Measurements from ENCODE around the gene DIS3L2.

The DIS3L2 gene

GRCh38 chr2:232343821-232344220 is 382.3 kb downstream of the DIS3L2 start:
- H3K27ac ChIP-seq, result no peak overlapping the region
- TF ChIP-seq ZFX (IDR thresholded peaks at IDR 0.05; ENCODE audit: borderline replicate concordance) (no peak), CTCF (IDR thresholded peaks at IDR 0.05) (no peak)

GRCh38 chr2:232345251-232345650 is 383.7 kb downstream of the DIS3L2 start:
- no peak overlapping the region for H3K27ac ChIP-seq
- no peak for TF ChIP-seq CTCF (IDR thresholded peaks at IDR 0.05)
- TF ChIP-seq ZFX (IDR thresholded peaks at IDR 0.05; ENCODE audit: borderline replicate concordance), result no peak

- TF ChIP-seq ZFX (IDR thresholded peaks at IDR 0.05; ENCODE audit: borderline replicate concordance), result no peak
- TF ChIP-seq CTCF (IDR thresholded peaks at IDR 0.05), result no peak
- no peak overlapping the region for H3K27ac ChIP-seq
Measured at GRCh38 chr2:232347369-232347768, 385.9 kb downstream of the DIS3L2 start.

GRCh38 chr2:232348936-232349335 is 387.4 kb downstream of the DIS3L2 start:
- no peak for TF ChIP-seq CTCF (IDR thresholded peaks at IDR 0.05)
- TF ChIP-seq ZFX (IDR thresholded peaks at IDR 0.05; ENCODE audit: borderline replicate concordance), result no peak
- no peak overlapping the region for H3K27ac ChIP-seq

- TF ChIP-seq ZFX (IDR thresholded peaks at IDR 0.05; ENCODE audit: borderline replicate concordance) (no peak), CTCF (IDR thresholded peaks at IDR 0.05) (no peak)
- no peak overlapping the region for H3K27ac ChIP-seq
Measured at GRCh38 chr2:232349546-232349945, 388.0 kb downstream of the DIS3L2 start.

- no peak for TF ChIP-seq ZFX (IDR thresholded peaks at IDR 0.05; ENCODE audit: borderline replicate concordance)
- no peak overlapping the region for H3K27ac ChIP-seq
Measured at GRCh38 chr2:232349946-232350635, 388.6 kb downstream of the DIS3L2 start.

- TF ChIP-seq CTCF (IDR thresholded peaks at IDR 0.05) (no peak), ZFX (IDR thresholded peaks at IDR 0.05; ENCODE audit: borderline replicate concordance) (no peak)
- H3K27ac ChIP-seq, result no peak overlapping the region
Measured at GRCh38 chr2:232350804-232351685, 389.5 kb downstream of the DIS3L2 start.
